GM12878 (cell line): ENCODE results near the gene TBC1D9B. TPM values are rescaled to one million over a fixed set of nuclear protein-coding genes. Genes with fewer than 3 reads are reported as not detected.

Experiments
- ATAC-seq: fragments of 200-7000 bp; cut with Tn5 transposase; 3 replicates; pipeline ENCODE4 v1.9.1; 2020; ENCODE audit warnings: mild to moderate bottlenecking, moderate library complexity
- BruUV-seq: library from RNA; stranded (reverse); fragments of 400-500 nt; replicated peaks from 2 replicates; lab custom pipeline; 2021; lab: Mats Ljungman, UMichigan
- CTCF ChIA-PET: fragments of 300-600 bp; sonication (Branson Sonifier 250); formaldehyde crosslinking; extraction: SDS; loops from one replicate; lab custom pipeline; 2021; ENCODE audit warnings: inconsistent platforms; lab: Yijun Ruan, JAX
- POLR2A ChIA-PET: fragments of 350-600 bp; formaldehyde crosslinking; extraction: SDS; loops from one replicate; lab custom pipeline; 2021; ENCODE audit warnings: inconsistent platforms; lab: Charles Lee
- RAD21 ChIA-PET: fragments of 300-600 bp; sonication (Branson Sonifier 250); formaldehyde crosslinking; loops from one replicate; lab custom pipeline; 2023; ENCODE audit warnings: antibody characterized with exemption; ENCODE audit not compliant: unreplicated experiment; lab: Charles Lee
- SMC1A ChIA-PET: fragments of 300-600 bp; sonication (Branson Sonifier 250); formaldehyde crosslinking; loops from one replicate; lab custom pipeline; 2023; ENCODE audit not compliant: unreplicated experiment, uncharacterized antibody; lab: Charles Lee
- DNase-seq: peaks from one replicate; pipeline ENCODE4 v3.0.0-alpha.2; 2011; ENCODE audit warnings: low read depth, low spot score
- FAIRE-seq: peaks from 3 replicates; lab custom pipeline; 2011; peaks lifted over from hg19 to GRCh38; lab: Jason Lieb, UNC
- H2AFZ ChIP-seq: 2 replicates; pipeline ENCODE4 v1.6.0; 2011; ENCODE audit warnings: low read depth, low read length, control low read depth; ENCODE audit not compliant: control insufficient read depth
- H3K27ac ChIP-seq: 2 replicates; pipeline ENCODE4 v1.5.1; 2011; ENCODE audit warnings: control low read depth; ENCODE audit not compliant: control insufficient read depth, insufficient read depth
- H3K27me3 ChIP-seq, 2 experiments: replicated peaks in 1 of 2; 2 replicates each; pipeline versions ENCODE4 v1.6.0 to v1.6.1; 2011; ENCODE audit warnings: low read length in 1 of 2; ENCODE audit not compliant: control insufficient read depth in 2 of 2, insufficient read depth in 2 of 2
- H3K36me3 ChIP-seq, 2 experiments: 2 replicates each; pipeline ENCODE4 v1.5.1; 2011; ENCODE audit warnings: low read length in 1 of 2; ENCODE audit not compliant: control insufficient read depth in 2 of 2, insufficient read depth in 2 of 2
- H3K4me1 ChIP-seq: 2 replicates; pipeline ENCODE4 v1.6.1; 2011; ENCODE audit warnings: mild to moderate bottlenecking, low read length, moderate library complexity, mixed read lengths; ENCODE audit not compliant: control insufficient read depth, insufficient read depth
- H3K4me2 ChIP-seq: 2 replicates; pipeline ENCODE4 v1.6.0; 2011; ENCODE audit warnings: control low read depth; ENCODE audit not compliant: control insufficient read depth, insufficient read depth
- H3K4me3 ChIP-seq: fragments of 200-600 bp; sonication (generic); 2 replicates; pipeline ENCODE4 v1.5.1; 2016
- H3K79me2 ChIP-seq: 2 replicates; pipeline ENCODE4 v1.6.0; 2011; ENCODE audit warnings: low read length; ENCODE audit not compliant: control insufficient read depth, insufficient read depth
- H3K9ac ChIP-seq: 2 replicates; pipeline ENCODE4 v1.8.0; 2011; ENCODE audit warnings: low read length, control low read depth, mixed read lengths; ENCODE audit not compliant: control insufficient read depth, insufficient read depth
- H3K9me3 ChIP-seq: replicated peaks from 3 replicates; pipeline ENCODE4 v1.5.1; 2011; ENCODE audit warnings: mild to moderate bottlenecking, low read length; ENCODE audit not compliant: control insufficient read depth, insufficient read depth
- H4K20me1 ChIP-seq: 2 replicates; pipeline ENCODE4 v1.6.0; 2011; ENCODE audit not compliant: control insufficient read depth, insufficient read depth
- BMI1 ChIP-seq: fragments of 450-650 bp; IDR thresholded peaks from 2 replicates; pipeline ENCODE4 v1.6.1; 2016; ENCODE audit warnings: mild to moderate bottlenecking, moderate library complexity, borderline replicate concordance
- EGR1 ChIP-seq, 2 experiments: IDR thresholded peaks; 1 replicate in 1 of 2; 2 replicates in 1 of 2; pipeline ENCODE4 v1.6.1; 2011 to 2012; ENCODE audit warnings: low read depth in 2 of 2, low read length in 2 of 2, borderline replicate concordance in 1 of 2, mild to moderate bottlenecking in 1 of 2, moderate library complexity in 1 of 2
- MEF2B ChIP-seq: fragments of 450-650 bp; IDR thresholded peaks from 2 replicates; pipeline ENCODE4 v1.6.1; 2018; ENCODE audit warnings: mild to moderate bottlenecking, moderate library complexity; ENCODE audit not compliant: partially characterized antibody, poor library complexity, severe bottlenecking
- MTA2 ChIP-seq: fragments of 450-650 bp; IDR thresholded peaks from 2 replicates; pipeline ENCODE4 v1.6.1; 2016; ENCODE audit warnings: low read depth, mild to moderate bottlenecking, moderate library complexity
- PML ChIP-seq: IDR thresholded peaks from 2 replicates; pipeline ENCODE4 v1.6.1; 2012; ENCODE audit warnings: low read length, inconsistent platforms
- ZNF207 ChIP-seq: fragments of 450-650 bp; IDR thresholded peaks from 2 replicates; pipeline ENCODE4 v1.6.1; 2014; ENCODE audit warnings: antibody characterized with exemption, mild to moderate bottlenecking, borderline replicate concordance
- WGBS: methylation state at CpG from one replicate; pipeline ENCODE4 v1.1.6; 2016; ENCODE audit warnings: low lambda C conversion rate; ENCODE audit not compliant: insufficient replicate concordance, insufficient coverage; ENCODE audit errors: missing lambda C conversion rate; 5-methylcytosine and 5-hydroxymethylcytosine counted together
- in situ Hi-C: fragments of 300-500 bp; cut with MboI; formaldehyde crosslinking; loops from 9 replicates; pipeline ENCODE4 v1.14.3; 2018; ENCODE audit warnings: mixed read lengths
- intact Hi-C: fragments of 100-400 bp; cut with micrococcal nuclease; formaldehyde crosslinking; loops from one replicate; pipeline ENCODE4 v1.14.2; 2022; ENCODE audit not compliant: unreplicated experiment
- polyA plus RNA-seq, 11 experiments: library from polyadenylated mRNA; depleted of rRNA in 4 of 11; unstranded in 6 of 11; stranded (reverse) in 5 of 11; fragments of >200 nt; fragmentation: Nextera tagmentation in 4 of 11; fragmentation: Illumina TruSeq in 1 of 11; extraction: Ambion mirVana in 4 of 11; extraction: Trizol in 1 of 11; gene quantifications; 1 replicate in 1 of 11; 2 replicates in 10 of 11; pipeline versions ENCODE4 v1.2.1 to v1.2.3, GENCODE V29; 2011 to 2016; ENCODE audit warnings: inconsistent platforms in 2 of 11, missing spikeins in 2 of 11, low read depth in 1 of 11
- total RNA-seq, 4 experiments: library from RNA; depleted of rRNA in 3 of 4; stranded (reverse); fragments of >200 nt in 3 of 4; fragmentation: Illumina TruSeq in 1 of 4; extraction: Trizol in 1 of 4; gene quantifications; 2 replicates each; pipeline versions ENCODE4 v1.2.1 to v1.2.3, GENCODE V29; 2013 to 2021
- TF ChIP-seq, protein P1 (sequence below): IDR thresholded peaks from 2 replicates; pipeline ENCODE4 v1.6.1; 2011; ENCODE audit warnings: low read depth, low read length, improper control_type of control experiment, borderline replicate concordance

TBC1D9B gene
- total and polyA plus RNA-seq, 10 of the 15 experiments (the other 5 are each of a cell fraction or from before 2014, with no cell fraction given), result 4.0 to 74.2 (median 34.6) TPM

DNA sequence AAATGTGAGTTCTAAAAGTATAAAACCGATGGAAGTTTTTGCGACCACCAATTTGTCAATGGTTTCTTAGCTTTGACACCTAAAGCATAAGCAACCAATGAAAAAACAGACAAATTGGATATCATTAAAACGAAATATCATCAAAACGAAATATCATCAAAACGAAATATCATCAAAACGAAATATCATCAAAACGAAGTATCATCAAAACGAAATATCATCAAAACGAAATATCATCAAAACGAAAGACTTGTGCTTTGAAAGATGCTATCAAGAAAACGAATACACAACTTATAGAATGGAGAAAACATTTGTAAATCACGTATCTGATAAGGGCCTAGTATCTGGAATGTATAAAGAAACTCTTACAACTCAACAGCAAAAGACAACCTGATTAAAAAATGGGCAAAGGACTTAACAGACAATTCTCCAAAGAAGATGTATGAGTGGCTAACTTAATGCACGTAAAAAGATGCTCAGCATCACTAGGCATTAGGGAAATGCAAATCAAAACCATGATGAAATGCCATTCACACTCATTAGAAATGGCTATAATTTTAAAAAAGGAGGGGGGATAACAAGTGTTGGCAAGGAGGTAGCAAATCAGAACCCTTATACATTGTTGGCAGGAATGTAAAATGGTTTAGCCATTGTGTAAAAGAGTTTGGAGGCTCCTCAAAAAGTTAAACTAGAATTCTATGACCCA, 29.4 kb upstream of the TBC1D9B start:
- DNase-seq (no peak), FAIRE-seq (no peak), ATAC-seq (no peak)
- intact Hi-C loops (no loop called here), in situ Hi-C loops (no loop called here)
- no peak overlapping the region for H3K27ac ChIP-seq
- CTCF ChIA-PET, result no interaction called here
- no peaks in the 10 kb centered on the region for H3K36me3 ChIP-seq
- POLR2A ChIA-PET, result no interaction called here
- TF ChIP-seq MTA2 (no peak), PML (no peak), BMI1 (peak; percentile 77), ZNF207 (no peak), MEF2B (no peak), EGR1 (IDR thresholded peaks at IDR 0.05; ENCODE audit: borderline replicate concordance in 1 of 2, low read depth in 2 of 2, low read length in 2 of 2) (no peak)
- TF ChIP-seq, protein P1, sequence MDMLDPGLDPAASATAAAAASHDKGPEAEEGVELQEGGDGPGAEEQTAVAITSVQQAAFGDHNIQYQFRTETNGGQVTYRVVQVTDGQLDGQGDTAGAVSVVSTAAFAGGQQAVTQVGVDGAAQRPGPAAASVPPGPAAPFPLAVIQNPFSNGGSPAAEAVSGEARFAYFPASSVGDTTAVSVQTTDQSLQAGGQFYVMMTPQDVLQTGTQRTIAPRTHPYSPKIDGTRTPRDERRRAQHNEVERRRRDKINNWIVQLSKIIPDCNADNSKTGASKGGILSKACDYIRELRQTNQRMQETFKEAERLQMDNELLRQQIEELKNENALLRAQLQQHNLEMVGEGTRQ, result no peak
- H3K9me3 ChIP-seq, result no peaks in the 10 kb centered on the region
- SMC1A ChIA-PET, result interaction anchor here (0.6 kb wide), 1 partner anchor 56 kb away, joined by 3 read pairs; no protein-coding TSS in a partner anchor
- H3K79me2 ChIP-seq, result no peaks in the 10 kb centered on the region
- BruUV-seq, result no TSS peak
- 31% methylated on average over 13 of the region's 13 CpGs for WGBS
- no peaks in the 10 kb centered on the region for H3K4me1 ChIP-seq
- no peak overlapping the region for H3K4me3 ChIP-seq
- RAD21 ChIA-PET, result no interaction called here
- no peak overlapping the region for H2AFZ ChIP-seq
- H3K27me3 ChIP-seq, result no peaks in the 10 kb centered on the region
- H3K4me2 ChIP-seq, result no peak overlapping the region
- H3K9ac ChIP-seq, result no peak overlapping the region
- H4K20me1 ChIP-seq, result no peaks in the 10 kb centered on the region
